B cell (primary cell): ENCODE measurements around the gene AGXT.

Experiments
- CTCF ChIP-seq: fragments of 200-600 bp; IDR thresholded peaks from one replicate; pipeline ENCODE4 v1.8.0; 2022; ENCODE audit warnings: antibody characterized with exemption, mild to moderate bottlenecking
- EZH2 ChIP-seq: IDR thresholded peaks from 2 replicates; pipeline ENCODE4 v1.6.1; 2012; ENCODE audit warnings: borderline replicate concordance, low read depth, mild to moderate bottlenecking, moderate library complexity, low read length; ENCODE audit not compliant: insufficient read depth, poor library complexity, severe bottlenecking

- TF ChIP-seq CTCF (no peak), EZH2 (no peak)
Observed at GRCh38 chr2:240892925-240893324, 24.3 kb downstream of the AGXT start.
